Smooth muscle cell (in vitro differentiated cells): ENCODE measurements around the gene TIPRL. TPM values are rescaled to one million over a fixed set of nuclear protein-coding genes. Genes with fewer than 3 reads are reported as not detected.
A peak's percentile ranks its signal among the peaks of the same experiment; 100 is the strongest.

Source experiments
- DNase-seq: peaks from one replicate; lab custom pipeline; 2025; ENCODE audit not compliant: unreplicated experiment; lab: John Stamatoyannopoulos, UW
- H2AFZ ChIP-seq: fragments of 200-600 bp; sonication (generic); 2 replicates; pipeline ENCODE4 v1.6.0; 2016; ENCODE audit warnings: antibody characterized with exemption, low read depth, mild to moderate bottlenecking
- H3F3A ChIP-seq: fragments of 200-600 bp; sonication (generic); 2 replicates; pipeline ENCODE4 v1.6.0; 2017; ENCODE audit warnings: antibody characterized with exemption, low read depth
- H3K27ac ChIP-seq: fragments of 200-600 bp; sonication (generic); 2 replicates; pipeline ENCODE4 v1.5.1; 2016; ENCODE audit warnings: low read depth, mild to moderate bottlenecking
- H3K27me3 ChIP-seq: fragments of 200-600 bp; sonication (generic); 2 replicates; pipeline ENCODE4 v1.6.1; 2016; ENCODE audit warnings: low read depth, mild to moderate bottlenecking
- H3K36me3 ChIP-seq: fragments of 200-600 bp; sonication (generic); 2 replicates; pipeline ENCODE4 v1.5.1; 2016; ENCODE audit warnings: low read depth
- H3K4me1 ChIP-seq: fragments of 200-600 bp; sonication (generic); 2 replicates; pipeline ENCODE4 v1.5.1; 2016; ENCODE audit warnings: low read depth
- H3K4me2 ChIP-seq: fragments of 200-600 bp; sonication (generic); 2 replicates; pipeline ENCODE4 v1.6.0; 2016; ENCODE audit warnings: mild to moderate bottlenecking
- H3K4me3 ChIP-seq: fragments of 200-600 bp; sonication (generic); 2 replicates; pipeline ENCODE4 v1.5.1; 2016; ENCODE audit warnings: mild to moderate bottlenecking
- H3K79me2 ChIP-seq: fragments of 200-600 bp; sonication (generic); 2 replicates; pipeline ENCODE4 v1.6.0; 2016; ENCODE audit warnings: low read depth, mild to moderate bottlenecking
- H3K9ac ChIP-seq: fragments of 200-600 bp; sonication (generic); 2 replicates; pipeline ENCODE4 v1.6.0; 2016; ENCODE audit warnings: low read depth
- H3K9me3 ChIP-seq: fragments of 200-600 bp; sonication (generic); replicated peaks from 2 replicates; pipeline ENCODE4 v1.5.1; 2016; ENCODE audit warnings: low read depth
- H4K20me1 ChIP-seq: fragments of 200-600 bp; sonication (generic); 2 replicates; pipeline ENCODE4 v1.6.0; 2016; ENCODE audit warnings: low read depth
- CTCF ChIP-seq: fragments of 200-600 bp; sonication (generic); IDR thresholded peaks from 2 replicates; pipeline ENCODE4 v1.5.1; 2017; ENCODE audit warnings: borderline replicate concordance, mild to moderate bottlenecking, antibody characterized with exemption; ENCODE audit not compliant: insufficient read depth, poor library complexity, severe bottlenecking
- WGBS: methylation state at CpG from one replicate; pipeline ENCODE4 v1.1.7; 2016; ENCODE audit warnings: low lambda C conversion rate; 5-methylcytosine and 5-hydroxymethylcytosine counted together
- polyA plus RNA-seq: library from polyadenylated mRNA; unstranded; fragments of >200 nt; fragmentation: Nextera tagmentation; extraction: Ambion mirVana; gene quantifications from 2 replicates; pipeline ENCODE4 v1.2.1, GENCODE V29; 2016
- total RNA-seq: library from RNA; depleted of rRNA; stranded (reverse); fragments of >200 nt; gene quantifications from 2 replicates; pipeline ENCODE4 v1.2.3, GENCODE V29; 2014

The TIPRL gene
- total and polyA plus RNA-seq, 2 experiments from 2014 or later = 33.4 to 38.9 TPM

DNA sequence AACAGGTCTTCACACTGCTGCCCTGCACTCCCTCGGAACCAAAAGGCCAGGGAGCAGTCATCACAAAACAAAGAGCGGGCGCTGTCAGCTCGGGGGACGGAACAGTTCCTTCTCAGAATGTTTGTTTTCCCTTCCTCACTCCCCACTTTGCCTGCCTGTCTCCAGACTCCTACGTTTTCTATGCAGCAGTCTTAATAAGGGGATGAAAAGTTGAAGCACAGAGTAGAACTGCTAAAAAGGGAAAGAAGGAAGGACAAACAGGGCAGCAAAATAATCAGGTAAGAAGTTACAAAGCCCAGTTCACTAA lies 41.3 kb upstream of the TIPRL start:
- Histone ChIP-seq H3K9me3 (no peaks in the 10 kb centered on the region), H3K79me2 (peaks cover 9% of the 10 kb centered on the region), H3K27me3 (no peaks in the 10 kb centered on the region), H3K4me3 (peak overlapping the region; percentile 93), H3K27ac (peak overlapping the region; percentile 60), H3F3A (peaks cover 8% of the 10 kb centered on the region), H4K20me1 (peaks cover 28% of the 10 kb centered on the region), H2AFZ (peak overlapping the region; percentile 95), H3K9ac (peak overlapping the region; percentile 61), H3K4me2 (peak overlapping the region; percentile 99), H3K36me3 (no peaks in the 10 kb centered on the region), H3K4me1 (peaks cover 11% of the 10 kb centered on the region)
- TF ChIP-seq CTCF = no peak
- no peak for DNase-seq
- WGBS = 1% methylated on average over 6 of the region's 6 CpGs

GRCh38 chr1:168138134-168138533 lies 40.6 kb upstream of the TIPRL start:
- no peaks in the 10 kb centered on the region for H3K9me3 ChIP-seq
- peaks cover 6% of the 10 kb centered on the region for H3K79me2 ChIP-seq
- H3K4me3 ChIP-seq = no peak overlapping the region
- H2AFZ ChIP-seq = peak overlapping the region; percentile 95
- DNase-seq = no peak
- H4K20me1 ChIP-seq = peaks cover 24% of the 10 kb centered on the region
- peaks cover 11% of the 10 kb centered on the region for H3K4me1 ChIP-seq
- no peak overlapping the region for H3K9ac ChIP-seq
- peak overlapping the region; percentile 99 for H3K4me2 ChIP-seq
- no peaks in the 10 kb centered on the region for H3K36me3 ChIP-seq
- no peaks in the 10 kb centered on the region for H3K27me3 ChIP-seq
- TF ChIP-seq CTCF = no peak
- peaks cover 8% of the 10 kb centered on the region for H3F3A ChIP-seq
- WGBS = 73% methylated on average over 5 of the region's 5 CpGs
- no peak overlapping the region for H3K27ac ChIP-seq

DNA sequence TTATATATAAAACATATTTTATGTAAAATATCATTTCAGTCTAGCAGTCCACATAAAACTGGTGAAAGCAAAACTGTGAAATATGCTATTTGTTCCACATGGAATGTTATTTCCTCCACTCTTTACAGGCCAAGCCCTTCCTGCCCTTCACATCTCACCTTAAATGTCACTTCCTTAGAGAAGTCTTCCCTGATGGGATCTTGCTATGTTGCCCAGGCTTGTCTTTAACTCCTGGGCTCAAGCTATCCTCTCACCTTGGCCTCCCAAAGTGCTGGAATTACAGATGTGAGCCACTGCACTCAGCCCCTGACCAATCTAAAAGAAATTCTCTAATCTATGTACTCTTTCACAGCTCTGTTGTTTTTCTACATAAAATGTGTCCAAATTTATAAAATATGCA lies 39.7 kb upstream of the TIPRL start:
- H3K79me2 ChIP-seq = no peaks in the 10 kb centered on the region
- H3K27ac ChIP-seq = no peak overlapping the region
- peaks cover 15% of the 10 kb centered on the region for H4K20me1 ChIP-seq
- no peak for DNase-seq
- no peaks in the 10 kb centered on the region for H3K27me3 ChIP-seq
- TF ChIP-seq CTCF = no peak
- no peaks in the 10 kb centered on the region for H3K36me3 ChIP-seq
- H3K9me3 ChIP-seq = no peaks in the 10 kb centered on the region
- peaks cover 8% of the 10 kb centered on the region for H3F3A ChIP-seq
- H3K9ac ChIP-seq = no peak overlapping the region
- no peak overlapping the region for H3K4me3 ChIP-seq
- H3K4me1 ChIP-seq = peaks cover 11% of the 10 kb centered on the region
- no peak overlapping the region for H3K4me2 ChIP-seq
- no peak overlapping the region for H2AFZ ChIP-seq

DNA sequence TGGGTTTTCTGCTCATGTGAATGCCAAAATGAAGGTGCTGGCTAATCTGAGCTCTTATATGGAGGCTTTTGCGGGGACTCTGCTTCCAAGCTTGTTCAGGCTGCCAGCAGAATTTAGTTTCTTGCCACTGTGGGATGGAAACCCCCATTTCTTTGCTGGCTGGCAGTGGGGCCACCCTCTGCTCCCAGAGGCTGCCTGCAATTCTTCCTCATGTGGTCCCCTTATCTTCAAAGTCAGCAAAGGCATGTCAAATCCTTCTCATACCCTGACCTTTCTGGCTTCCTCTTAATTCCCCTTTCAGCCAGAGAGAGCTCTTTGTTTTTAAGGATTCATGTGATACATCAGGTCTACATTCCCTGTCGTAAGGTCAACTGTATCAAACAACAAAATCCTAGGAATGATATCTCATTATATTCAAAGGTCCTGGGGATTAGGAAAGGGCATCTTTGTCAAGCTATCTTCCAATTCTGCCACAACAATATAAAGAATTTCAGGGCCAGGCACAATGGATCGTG lies 36.8 kb upstream of the TIPRL start:
- Histone ChIP-seq H3K36me3 (no peaks in the 10 kb centered on the region), H3K79me2 (no peaks in the 10 kb centered on the region), H3F3A (peaks cover 8% of the 10 kb centered on the region), H3K4me2 (no peak overlapping the region), H3K27me3 (no peaks in the 10 kb centered on the region), H4K20me1 (no peaks in the 10 kb centered on the region), H3K4me3 (no peak overlapping the region), H3K9me3 (no peaks in the 10 kb centered on the region), H3K4me1 (no peaks in the 10 kb centered on the region), H3K9ac (no peak overlapping the region), H3K27ac (no peak overlapping the region), H2AFZ (no peak overlapping the region)
- no peak for DNase-seq
- 76% methylated on average over 3 of the region's 3 CpGs for WGBS
- TF ChIP-seq CTCF = no peak
